Prostate gland (tissue), 2 donors: ENCODE data around the gene CCS. TPM values are rescaled to one million over a fixed set of nuclear protein-coding genes. Genes with fewer than 3 reads are reported as not detected.

ENCODE experiments used
- DNase-seq: peaks from one replicate; pipeline ENCODE4 v3.0.0-alpha.2; 2019; ENCODE audit warnings: low spot score
- H3K27ac ChIP-seq, 2 donors: fragments of 200-600 bp; sonication (generic); 2 replicates each; pipeline ENCODE4 v1.5.1; 2017 to 2019
- H3K27me3 ChIP-seq: fragments of 200-600 bp; sonication (generic); replicated peaks from 2 replicates; pipeline ENCODE4 v1.5.1; 2019; ENCODE audit not compliant: insufficient read depth
- H3K36me3 ChIP-seq, 2 donors: fragments of 200-600 bp; sonication (generic); 1 replicate in 1 of 2; 2 replicates in 1 of 2; pipeline versions ENCODE4 v1.5.1 to v1.8.1; 2017 to 2019
- H3K4me1 ChIP-seq: fragments of 200-600 bp; sonication (generic); replicated peaks from 2 replicates; pipeline ENCODE4 v1.5.1; 2019
- H3K4me3 ChIP-seq, 2 donors: fragments of 200-600 bp; sonication (generic); 2 replicates each; pipeline ENCODE4 v1.5.1; 2017 to 2019
- H3K9me3 ChIP-seq: fragments of 200-600 bp; sonication (generic); 2 replicates; pipeline ENCODE4 v1.5.1; 2017
- CTCF ChIP-seq, 4 experiments: fragments of 200-600 bp in 2 of 4; fragments of 450-650 bp in 2 of 4; sonication (generic) in 2 of 4; IDR thresholded peaks; 1 replicate in 3 of 4; 2 replicates in 1 of 4; pipeline ENCODE4 v1.5.1; 2016 to 2019; ENCODE audit warnings: antibody characterized with exemption in 4 of 4, mild to moderate bottlenecking in 2 of 4, moderate library complexity in 2 of 4
- POLR2A ChIP-seq: fragments of 450-650 bp; IDR thresholded peaks from one replicate; pipeline ENCODE4 v1.6.1; 2016; ENCODE audit warnings: antibody characterized with exemption, mild to moderate bottlenecking
- POLR2AphosphoS5 ChIP-seq: sonication (generic); formaldehyde crosslinking; IDR thresholded peaks from one replicate; pipeline ENCODE4 v1.6.1; 2017; ENCODE audit warnings: antibody characterized with exemption
- WGBS: methylation state at CpG from one replicate; pipeline ENCODE4 v1.1.5; 2018; 5-methylcytosine and 5-hydroxymethylcytosine counted together
- intact Hi-C: fragments of 100-400 bp; cut with DNase I; formaldehyde crosslinking; loops from one replicate; pipeline ENCODE4 v1.14.2; 2022
- total RNA-seq, 2 donors: library from RNA; depleted of rRNA; stranded (reverse); fragments of >200 nt; gene quantifications; one replicate each; pipeline ENCODE4 v1.1.0, GENCODE V29; 2016

CCS gene
- total RNA-seq, 2 donors from 2014 or later, result 31.0 to 63.8 TPM

DNA sequence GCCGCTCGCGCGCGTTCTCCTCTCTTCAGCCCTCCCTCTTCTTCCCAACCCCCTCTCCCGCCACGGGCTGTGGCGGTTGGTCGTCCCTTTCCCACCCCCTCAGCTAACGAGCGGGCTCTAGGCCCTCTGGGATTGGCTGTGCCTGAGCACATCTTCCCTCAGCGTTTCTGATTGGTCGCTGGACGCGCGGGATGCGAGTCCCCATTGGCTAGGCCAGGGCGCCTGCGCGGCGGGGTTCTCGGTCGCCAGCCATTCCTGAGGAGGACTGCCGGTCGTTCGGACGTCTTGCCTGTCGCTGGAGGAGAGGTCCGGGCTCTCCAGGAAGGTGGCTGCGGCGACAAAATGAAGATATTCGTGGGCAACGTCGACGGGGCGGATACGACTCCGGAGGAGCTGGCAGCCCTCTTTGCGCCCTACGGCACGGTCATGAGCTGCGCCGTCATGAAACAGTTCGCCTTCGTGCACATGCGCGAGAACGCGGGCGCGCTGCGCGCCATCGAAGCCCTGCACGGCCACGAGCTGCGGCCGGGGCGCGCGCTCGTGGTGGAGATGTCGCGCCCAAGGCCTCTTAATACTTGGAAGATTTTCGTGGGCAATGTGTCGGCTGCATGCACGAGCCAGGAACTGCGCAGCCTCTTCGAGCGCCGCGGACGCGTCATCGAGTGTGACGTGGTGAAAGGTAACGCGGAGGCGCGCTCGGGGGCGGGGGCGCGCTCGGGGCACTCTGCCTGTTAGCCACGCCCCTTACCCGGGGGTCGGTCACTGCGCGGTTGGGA, 23.6 kb downstream of the CCS start, which contains the start of gene RBM14:
Gene RBM14 (plus strand): TSS at position 252 of the 776 bp plus-strand sequence. CDS start 91 bp downstream, at position 343.
- TF ChIP-seq CTCF (IDR thresholded peaks at IDR 0.05), result peak in 1 of 4 experiments; percentile 24
- TF ChIP-seq POLR2A, result peak; percentile 99
- TF ChIP-seq POLR2AphosphoS5, result peak; percentile 99
- DNase-seq, result peak; percentile 99
- peak within 1 kb of the TSS; percentile 94 for H3K27ac ChIP-seq
- H3K36me3 ChIP-seq, result no peaks in the 10 kb centered on the region
- no peaks in the 10 kb centered on the region for H3K9me3 ChIP-seq
- H3K4me3 ChIP-seq, result peak within 1 kb of the TSS; percentile 80 to 95
- H3K4me1 ChIP-seq, result peaks cover 9% of the 10 kb centered on the region
- WGBS, result under 1% methylated on average over 88 of the region's 90 CpGs
- intact Hi-C loops, result no loop called here
- H3K27me3 ChIP-seq, result no peaks in the 10 kb centered on the region

DNA sequence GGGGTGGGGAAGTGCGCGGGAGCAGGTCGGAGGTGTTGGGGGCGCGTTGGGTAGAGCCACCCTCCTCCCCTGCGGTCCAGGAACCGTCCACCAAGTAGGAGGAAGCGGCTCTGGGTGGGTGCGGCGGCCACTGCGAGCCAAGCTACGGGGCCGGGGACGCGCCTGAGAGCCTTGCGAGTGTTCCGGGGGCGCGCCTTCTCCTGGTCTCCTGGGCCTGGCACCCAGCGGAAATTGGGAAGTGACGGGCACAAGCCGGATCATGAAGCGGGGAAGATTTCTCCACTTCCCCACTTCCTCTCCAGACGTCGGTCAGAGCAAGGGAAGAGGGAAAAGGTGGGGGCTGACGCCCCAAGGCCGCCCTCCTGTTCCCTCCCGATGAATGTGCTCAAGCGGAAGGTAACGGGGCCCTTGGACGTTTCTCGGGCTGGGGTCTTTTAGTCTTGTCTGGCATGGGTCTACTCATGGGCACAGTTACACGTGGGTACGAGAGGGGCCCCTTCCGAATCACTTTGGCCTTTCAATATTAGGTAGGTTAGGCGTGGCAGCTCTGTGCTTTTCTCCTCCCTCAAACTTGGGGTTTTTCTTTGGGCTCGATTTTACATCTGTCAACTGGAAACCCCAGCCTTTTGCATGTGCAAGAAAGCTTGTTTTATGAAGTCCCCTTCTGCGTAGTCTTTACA, 24.3 kb downstream of the CCS start:
- H3K27me3 ChIP-seq, result no peaks in the 10 kb centered on the region
- no peak for DNase-seq
- no peaks in the 10 kb centered on the region for H3K9me3 ChIP-seq
- H3K27ac ChIP-seq, result peak overlapping the region; percentile 94
- WGBS, result under 1% methylated on average over 38 of the region's 38 CpGs
- H3K4me3 ChIP-seq, result peak overlapping the region; percentile 80 to 95
- peaks cover 11% of the 10 kb centered on the region for H3K4me1 ChIP-seq
- H3K36me3 ChIP-seq, result no peaks in the 10 kb centered on the region
- intact Hi-C loops, result no loop called here
- no peak for TF ChIP-seq CTCF (IDR thresholded peaks at IDR 0.05)
- TF ChIP-seq POLR2AphosphoS5, result no peak
- no peak for TF ChIP-seq POLR2A

DNA sequence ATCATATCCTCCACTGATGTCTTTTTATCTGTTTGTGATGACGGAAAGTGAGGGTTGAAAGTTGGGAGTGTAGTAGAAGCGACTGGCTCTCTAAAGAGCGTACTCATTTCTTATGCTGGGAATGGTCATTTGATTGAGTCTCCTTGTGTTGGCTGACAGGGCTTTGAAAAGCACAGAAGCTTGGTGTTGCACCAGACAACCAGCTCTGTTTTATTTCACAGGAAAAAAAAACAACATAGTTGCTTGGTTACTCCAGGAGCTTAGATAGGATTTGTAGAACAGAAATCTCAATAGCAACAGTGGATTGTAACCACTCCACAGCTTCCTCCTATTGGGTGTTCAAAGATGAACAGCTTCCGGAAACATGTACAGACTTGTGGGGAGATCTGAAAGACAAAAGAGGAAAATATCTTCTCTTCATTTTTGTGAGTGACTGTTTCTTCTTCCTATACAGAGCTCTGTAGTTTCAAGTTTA, 26.1 kb downstream of the CCS start:
- Histone ChIP-seq H3K9me3 (no peaks in the 10 kb centered on the region), H3K4me1 (peaks cover 11% of the 10 kb centered on the region), H3K4me3 (peak overlapping the region; percentile 80 to 95), H3K36me3 (no peaks in the 10 kb centered on the region), H3K27ac (peak overlapping the region; percentile 19 to 94), H3K27me3 (no peaks in the 10 kb centered on the region)
- TF ChIP-seq CTCF (IDR thresholded peaks at IDR 0.05) (no peak), POLR2AphosphoS5 (no peak), POLR2A (no peak)
- no peak for DNase-seq
- intact Hi-C loops, result no loop called here
- WGBS, result 39% methylated on average over 4 of the region's 4 CpGs

- Histone ChIP-seq H3K27me3 (no peaks in the 10 kb centered on the region), H3K27ac (no peak overlapping the region), H3K4me1 (peaks cover 13% of the 10 kb centered on the region), H3K36me3 (peaks cover 25 to 27% of the 10 kb centered on the region in 2 donors), H3K9me3 (no peaks in the 10 kb centered on the region), H3K4me3 (no peak overlapping the region)
- WGBS, result 84% methylated on average over 13 of the region's 16 CpGs
- intact Hi-C loops, result no loop called here
- no peak for DNase-seq
- TF ChIP-seq POLR2A, result no peak
- no peak for TF ChIP-seq CTCF (IDR thresholded peaks at IDR 0.05)
- TF ChIP-seq POLR2AphosphoS5, result no peak
Measured at GRCh38 chr11:66624450-66624849, 31.5 kb downstream of the CCS start.
